Skeletal muscle cell (primary cell): Measurements from ENCODE around the gene EEF1A1.
"Not testable (repeated sequence)": the region's sequence is repeated elsewhere in the genome, so short reads cannot be mapped to it uniquely, and the experiment has no call there.

Experiments
- DNase-seq: peaks from one replicate; pipeline ENCODE4 v3.0.0-alpha.2; 2010; ENCODE audit warnings: low read depth
- H3K4me3 ChIP-seq: 2 replicates; pipeline ENCODE4 v1.5.1; 2011; ENCODE audit warnings: low read depth, mild to moderate bottlenecking, control low read depth, low read length, moderate library complexity

Gene EEF1A1

DNA sequence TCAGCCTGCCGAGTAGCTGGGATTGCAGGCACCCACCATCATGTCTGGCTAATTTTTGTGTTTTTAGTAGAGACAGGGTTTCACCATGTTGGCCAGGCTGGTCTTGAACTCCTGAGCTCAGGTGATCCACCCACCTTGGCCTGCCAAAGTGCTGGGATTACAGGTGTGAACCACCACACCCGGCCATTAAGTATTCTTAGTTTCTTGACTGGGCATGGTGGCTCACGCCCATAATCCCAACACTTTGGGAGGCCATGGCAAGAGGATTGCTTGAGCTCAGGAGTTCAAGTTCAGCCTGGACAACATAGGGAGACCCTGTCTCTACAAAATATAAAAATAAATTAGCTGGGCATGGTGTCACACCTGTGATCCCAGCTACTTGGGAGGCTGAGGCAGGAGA is 21.6 kb upstream of the EEF1A1 start:
- DNase-seq, H3K4me3 ChIP-seq: not testable (repeated sequence)

DNA sequence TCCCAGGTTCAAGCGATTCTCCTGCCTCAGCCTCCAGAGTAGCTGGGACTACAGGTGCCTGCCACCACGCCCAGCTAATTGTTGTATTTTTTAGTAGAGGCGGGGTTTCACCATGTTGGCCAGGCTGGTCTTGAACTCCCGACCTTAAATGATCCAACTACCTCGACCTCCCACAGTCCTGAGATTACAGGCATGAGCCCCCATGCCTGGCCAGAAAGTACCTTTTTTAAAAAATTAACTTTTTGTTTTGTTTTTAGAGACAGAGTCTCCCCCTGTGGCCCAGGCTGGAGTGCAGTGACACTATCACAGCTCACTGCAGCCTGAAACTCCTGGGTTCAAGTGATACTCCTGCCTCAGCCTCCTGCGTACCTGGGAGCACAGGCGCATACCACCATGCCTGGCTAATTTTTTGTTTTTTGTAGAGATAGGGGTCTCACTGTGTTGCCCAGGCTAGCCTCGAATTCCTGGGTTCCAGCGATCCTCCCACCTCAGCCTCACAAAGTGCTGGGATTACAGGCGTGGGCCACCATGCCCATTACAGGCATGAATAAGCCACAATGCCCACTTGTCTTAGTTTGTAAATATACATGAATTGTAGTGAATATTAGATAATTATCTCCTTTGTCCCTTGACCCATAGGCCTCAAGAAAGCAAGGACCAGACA is 17.4 kb upstream of the EEF1A1 start:
- no peak for DNase-seq

DNA sequence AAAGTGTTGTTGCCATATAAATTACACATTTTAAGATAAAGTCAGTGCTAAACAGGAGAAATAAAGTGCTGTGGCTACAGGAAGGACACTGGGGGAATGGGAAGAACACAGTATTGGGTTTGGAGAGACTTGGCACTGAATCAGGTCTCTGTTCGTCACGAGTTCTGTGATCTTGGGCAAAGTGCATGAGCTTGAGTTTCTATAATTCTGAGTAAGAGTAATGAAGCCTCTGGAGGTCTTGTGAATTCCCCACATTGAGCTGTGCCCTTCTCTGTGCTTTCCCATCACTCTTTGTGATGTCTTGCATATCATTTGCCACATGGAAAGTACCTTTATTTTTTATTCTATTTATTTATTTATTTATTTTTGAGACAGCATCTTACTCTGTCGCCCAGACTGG is 16.8 kb upstream of the EEF1A1 start:
- no peak overlapping the region for H3K4me3 ChIP-seq
- DNase-seq, result no peak

More for the DNA sequence above, 17.4 kb upstream of the EEF1A1 start:
- no peak overlapping the region for H3K4me3 ChIP-seq

DNA sequence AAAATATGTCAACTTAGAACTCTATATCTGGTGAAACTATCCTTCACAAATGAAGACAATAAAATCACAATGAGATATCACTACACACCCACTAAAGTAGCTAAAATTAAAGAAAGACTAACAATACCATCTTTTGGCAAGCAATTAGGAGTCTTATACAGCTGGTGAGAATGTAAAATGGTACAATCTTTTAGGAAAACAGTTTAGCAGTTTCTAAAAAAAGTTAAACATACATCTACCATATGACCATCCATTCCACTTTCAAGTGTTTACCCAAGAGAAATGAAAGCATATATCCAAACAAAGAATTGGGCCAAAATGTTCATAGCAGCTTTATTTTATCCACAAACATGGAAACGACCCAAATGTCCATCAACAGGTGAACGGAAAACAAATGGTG is 13.8 kb upstream of the EEF1A1 start:
- DNase-seq, result no peak
- no peak overlapping the region for H3K4me3 ChIP-seq

DNA sequence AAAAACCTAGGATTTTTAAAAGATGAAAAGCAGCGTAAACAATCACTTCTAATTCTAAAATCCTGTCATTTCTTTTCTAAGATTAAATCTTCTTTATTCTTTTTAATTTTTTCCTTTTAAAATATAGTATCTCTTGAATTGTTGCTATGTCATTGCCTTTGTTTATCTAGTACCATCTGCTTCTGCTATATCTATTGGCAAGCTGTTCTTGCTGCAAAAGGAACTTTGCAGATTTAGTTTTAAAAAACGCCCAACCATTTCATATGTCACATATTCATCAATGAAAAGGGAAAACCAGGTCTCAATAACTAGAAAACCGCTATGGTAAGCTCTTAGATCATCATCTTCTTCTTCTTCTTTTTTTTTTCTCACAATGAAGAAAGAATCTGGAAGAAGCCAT is 11.5 kb upstream of the EEF1A1 start:
- no peak overlapping the region for H3K4me3 ChIP-seq
- no peak for DNase-seq

DNA sequence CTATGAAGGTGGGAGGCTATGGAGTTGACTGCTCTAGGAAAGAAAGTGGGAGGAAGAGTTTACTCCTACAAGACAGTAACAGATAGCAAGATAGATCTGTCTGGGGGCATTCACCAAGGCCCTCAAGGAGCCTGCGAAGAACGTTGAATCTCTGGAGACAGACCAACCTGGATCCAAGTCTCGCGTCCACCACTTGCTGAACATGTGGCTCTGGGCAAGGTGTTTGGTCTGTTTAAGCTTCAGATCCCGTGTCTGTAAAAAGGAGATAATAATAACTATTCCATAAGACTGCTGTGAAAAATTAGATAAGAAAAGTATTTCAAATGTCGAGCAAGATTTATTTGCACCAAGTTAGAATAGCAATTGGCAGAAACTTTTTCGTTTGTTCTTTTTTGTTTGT is 8.1 kb upstream of the EEF1A1 start:
- H3K4me3 ChIP-seq, result no peak overlapping the region
- no peak for DNase-seq

DNA sequence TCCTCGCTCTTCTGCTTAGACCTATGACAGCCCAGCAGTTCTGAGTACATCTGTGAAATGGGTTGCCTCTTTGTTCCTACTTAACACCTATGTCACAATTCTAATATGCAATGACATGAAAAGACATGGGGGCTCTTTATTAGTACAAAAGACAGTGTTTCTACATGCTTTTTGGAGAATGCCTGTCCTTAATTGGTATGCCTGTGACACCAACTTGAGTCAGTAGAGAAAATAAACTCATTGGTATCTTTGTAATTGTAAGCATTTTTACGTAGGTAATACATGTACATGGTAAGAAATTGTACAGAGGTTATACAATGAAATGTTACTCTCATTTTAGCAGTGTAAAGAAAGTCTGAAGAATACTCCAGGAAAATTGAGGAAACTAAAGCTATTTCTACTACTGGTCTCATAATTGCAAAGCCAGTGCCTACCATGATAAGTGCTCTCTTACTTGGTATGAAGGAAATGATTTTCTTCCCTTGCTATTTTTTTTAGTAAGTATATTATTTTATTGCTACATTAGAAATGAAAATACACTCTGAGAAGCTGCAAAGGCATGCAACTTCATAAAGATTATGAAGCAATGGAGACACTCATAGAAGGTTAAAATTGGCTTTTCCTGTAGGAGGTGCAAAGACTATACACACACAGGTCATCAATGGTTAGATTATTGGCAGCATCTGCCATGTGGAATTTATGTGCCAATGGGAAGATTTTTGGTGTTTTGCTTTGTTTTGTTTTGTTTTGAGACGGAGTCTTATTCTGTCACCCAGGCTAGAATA is 4.9 kb upstream of the EEF1A1 start:
- no peak overlapping the region for H3K4me3 ChIP-seq
- no peak for DNase-seq

DNA sequence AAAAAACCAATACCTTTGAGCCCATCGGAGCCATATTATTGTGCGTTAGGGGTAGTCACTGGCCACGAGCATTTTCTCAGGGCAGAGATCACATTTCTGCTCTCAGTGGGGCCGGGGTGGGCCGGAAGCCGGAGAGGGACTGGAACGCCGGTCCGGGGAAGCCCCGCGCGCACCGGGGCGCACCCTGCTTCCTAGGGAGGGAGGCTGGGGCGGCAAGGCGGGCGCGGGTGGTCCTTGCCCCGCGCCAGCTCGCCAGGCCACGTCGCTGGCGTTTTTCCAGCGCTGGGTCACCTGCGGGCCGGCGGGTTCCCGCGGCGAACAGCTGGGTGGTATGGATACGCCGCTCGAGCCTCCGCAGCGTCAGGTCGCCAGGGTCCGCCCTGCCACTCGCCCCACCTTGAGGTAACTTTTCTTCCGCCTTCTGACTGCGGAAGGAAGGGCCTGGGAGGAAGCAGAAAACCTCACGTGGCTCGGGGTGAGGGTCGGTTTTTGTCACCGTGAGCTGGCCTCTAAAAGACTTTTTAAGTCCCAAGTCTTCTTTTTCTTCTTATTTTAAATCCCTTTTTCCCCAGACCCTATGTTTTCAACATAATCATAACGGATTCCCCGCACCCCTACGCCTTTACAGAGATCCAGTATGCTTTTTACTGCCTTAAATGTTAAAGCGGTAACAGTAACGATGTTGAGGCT is 2.7 kb upstream of the EEF1A1 start:
- no peak for DNase-seq
- H3K4me3 ChIP-seq, result peak overlapping the region; percentile 51

DNA sequence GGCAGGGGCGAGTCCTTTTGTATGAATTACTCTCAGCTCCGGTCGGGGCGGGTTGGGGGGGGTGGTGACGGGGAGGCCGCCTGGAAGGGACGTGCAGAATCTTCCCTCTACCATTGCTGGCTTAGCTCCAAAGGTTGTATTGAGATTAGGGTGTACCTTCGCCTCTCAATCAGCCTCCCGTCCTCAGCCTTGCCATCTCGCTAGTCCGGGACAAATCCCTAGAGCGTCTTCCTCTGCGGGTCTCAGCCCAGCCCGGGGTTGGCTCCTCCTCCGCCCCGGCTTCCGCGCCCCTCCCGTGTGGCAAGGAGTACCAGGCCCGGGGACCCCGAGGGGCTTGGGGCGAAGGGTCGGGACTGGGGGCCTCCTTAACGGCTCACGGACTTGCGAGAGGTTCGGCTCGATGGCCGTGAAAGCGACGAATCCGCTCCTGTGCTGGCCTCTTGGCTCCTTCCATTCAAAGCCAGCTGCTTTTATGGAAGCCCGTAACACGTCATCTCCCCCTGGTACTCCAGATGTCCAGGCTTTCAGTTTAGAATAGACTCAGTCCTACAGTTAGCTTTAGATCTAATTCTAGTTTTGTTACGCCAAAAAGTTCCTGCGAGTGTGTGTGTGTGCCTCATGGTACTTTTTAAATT is 636 bp upstream of the EEF1A1 start:
- H3K4me3 ChIP-seq, result peak overlapping the region; percentile 94
- peak; percentile 67 for DNase-seq

DNA sequence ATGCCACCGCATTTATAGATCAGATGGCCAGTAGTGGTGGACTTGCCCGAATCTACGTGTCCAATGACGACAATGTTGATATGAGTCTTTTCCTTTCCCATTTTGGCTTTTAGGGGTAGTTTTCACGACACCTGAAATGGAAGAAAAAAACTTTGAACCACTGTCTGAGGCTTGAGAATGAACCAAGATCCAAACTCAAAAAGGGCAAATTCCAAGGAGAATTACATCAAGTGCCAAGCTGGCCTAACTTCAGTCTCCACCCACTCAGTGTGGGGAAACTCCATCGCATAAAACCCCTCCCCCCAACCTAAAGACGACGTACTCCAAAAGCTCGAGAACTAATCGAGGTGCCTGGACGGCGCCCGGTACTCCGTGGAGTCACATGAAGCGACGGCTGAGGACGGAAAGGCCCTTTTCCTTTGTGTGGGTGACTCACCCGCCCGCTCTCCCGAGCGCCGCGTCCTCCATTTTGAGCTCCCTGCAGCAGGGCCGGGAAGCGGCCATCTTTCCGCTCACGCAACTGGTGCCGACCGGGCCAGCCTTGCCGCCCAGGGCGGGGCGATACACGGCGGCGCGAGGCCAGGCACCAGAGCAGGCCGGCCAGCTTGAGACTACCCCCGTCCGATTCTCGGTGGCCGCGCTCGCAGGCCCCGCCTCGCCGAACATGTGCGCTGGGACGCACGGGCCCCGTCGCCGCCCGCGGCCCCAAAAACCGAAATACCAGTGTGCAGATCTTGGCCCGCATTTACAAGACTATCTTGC is 725 bp downstream of the EEF1A1 start:
- H3K4me3 ChIP-seq, result peak overlapping the region; percentile 94
- DNase-seq, result no peak

DNA sequence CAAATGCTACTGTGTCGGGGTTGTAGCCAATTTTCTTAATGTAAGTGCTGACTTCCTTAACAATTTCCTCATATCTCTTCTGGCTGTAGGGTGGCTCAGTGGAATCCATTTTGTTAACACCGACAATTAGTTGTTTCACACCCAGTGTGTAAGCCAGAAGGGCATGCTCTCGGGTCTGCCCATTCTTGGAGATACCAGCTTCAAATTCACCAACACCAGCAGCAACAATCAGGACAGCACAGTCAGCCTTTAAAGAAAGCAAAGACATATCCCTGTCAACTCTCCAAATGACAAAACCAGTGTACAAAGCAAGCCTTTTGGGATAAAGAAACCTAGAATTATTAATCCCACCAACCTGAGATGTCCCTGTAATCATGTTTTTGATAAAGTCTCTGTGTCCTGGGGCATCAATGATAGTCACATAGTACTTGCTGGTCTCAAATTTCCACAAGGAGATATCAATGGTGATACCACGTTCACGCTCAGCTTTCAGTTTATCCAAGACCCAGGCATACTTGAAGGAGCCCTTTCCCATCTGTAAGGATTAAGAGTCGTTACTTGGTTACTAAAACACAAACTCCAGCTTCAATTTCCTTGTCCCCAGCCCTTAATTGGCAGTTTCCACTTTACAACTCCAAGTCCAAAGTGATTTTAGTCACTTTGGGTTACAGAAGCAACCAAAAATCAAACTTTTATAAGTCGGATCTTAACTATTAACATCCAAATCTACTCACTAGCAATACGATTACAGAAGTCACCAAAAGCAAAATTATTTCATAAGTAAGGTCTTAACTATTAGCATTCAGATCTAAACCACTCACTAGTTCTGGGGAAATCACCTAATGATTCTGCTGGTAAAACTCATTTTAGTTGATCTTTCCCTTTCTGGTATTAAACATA is 1.6 kb downstream of the EEF1A1 start:
- H3K4me3 ChIP-seq, result peak overlapping the region; percentile 94
- not testable (repeated sequence) for DNase-seq

DNA sequence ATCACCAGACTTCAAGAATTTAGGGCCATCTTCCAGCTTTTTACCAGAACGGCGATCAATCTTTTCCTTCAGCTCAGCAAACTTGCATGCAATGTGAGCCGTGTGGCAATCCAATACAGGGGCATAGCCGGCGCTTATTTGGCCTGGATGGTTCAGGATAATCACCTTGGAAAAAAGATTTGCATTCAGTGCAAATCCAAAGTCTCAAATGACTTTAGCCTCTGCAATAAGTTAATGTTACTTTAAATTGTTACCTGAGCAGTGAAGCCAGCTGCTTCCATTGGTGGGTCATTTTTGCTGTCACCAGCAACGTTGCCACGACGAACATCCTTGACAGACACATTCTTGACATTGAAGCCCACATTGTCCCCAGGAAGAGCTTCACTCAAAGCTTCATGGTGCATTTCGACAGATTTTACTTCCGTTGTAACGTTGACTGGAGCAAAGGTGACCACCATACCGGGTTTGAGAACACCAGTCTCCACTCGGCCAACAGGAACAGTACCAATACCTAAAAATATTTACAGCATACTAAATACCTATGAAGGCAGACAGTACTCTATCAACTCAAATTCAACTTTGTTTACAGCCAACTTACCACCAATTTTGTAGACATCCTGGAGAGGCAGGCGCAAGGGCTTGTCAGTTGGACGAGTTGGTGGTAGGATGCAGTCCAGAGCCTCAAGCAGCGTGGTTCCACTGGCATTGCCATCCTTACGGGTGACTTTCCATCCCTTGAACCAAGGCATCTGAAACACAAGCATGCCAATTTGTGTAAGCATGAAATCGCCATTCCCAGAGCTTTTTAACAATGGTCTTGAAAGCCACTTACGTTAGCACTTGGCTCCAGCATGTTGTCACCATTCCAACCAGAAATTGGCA is 2.5 kb downstream of the EEF1A1 start:
- H3K4me3 ChIP-seq, result peak overlapping the region; percentile 94

DNA sequence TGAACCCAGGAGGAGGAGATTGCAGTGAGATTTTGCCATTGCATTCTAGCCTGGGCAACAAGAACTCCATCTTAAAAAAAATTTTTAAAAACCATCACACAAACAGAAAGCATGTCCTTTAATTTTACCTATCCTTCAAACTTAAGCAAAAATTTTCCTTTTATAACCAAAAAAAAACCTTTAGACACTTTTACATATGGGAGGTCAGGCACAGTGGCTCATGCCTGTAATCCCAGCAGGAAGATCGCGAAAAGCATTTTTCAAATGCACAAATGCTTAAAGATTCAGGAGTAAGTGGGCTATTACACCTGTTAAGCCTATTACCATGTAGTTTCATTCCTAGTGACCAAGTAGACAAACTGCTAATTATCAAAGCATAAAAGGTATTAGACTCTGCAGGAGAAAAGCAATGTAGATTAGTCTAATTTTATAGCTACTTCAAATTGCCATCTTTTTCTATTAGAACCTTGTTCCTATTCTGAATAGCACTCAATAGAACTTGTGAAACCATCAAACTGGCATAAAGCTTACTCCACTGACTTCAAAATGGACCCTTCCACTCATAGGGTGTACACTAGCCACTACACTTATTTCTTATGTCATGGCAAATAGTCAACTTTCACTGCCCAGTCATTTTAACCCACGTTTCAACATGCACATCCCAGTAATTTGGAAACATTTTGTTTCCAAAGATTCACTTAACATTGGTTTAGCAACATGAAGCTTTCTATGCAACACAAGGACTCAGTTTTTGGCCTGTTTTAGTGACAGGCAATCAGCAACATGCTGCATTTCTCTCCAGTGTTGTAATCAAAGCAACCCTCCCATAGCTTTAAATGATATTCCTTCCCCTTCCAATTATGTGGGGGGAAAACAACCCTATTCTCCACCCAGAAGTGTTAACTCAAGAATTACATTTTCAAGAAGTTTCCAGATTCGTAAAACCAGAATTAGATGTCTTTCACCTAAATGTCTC is 4.0 kb downstream of the EEF1A1 start:
- no peak for DNase-seq
- H3K4me3 ChIP-seq, result peak overlapping the region; percentile 6

More for the DNA sequence above, 2.5 kb downstream of the EEF1A1 start:
- not testable (repeated sequence) for DNase-seq

DNA sequence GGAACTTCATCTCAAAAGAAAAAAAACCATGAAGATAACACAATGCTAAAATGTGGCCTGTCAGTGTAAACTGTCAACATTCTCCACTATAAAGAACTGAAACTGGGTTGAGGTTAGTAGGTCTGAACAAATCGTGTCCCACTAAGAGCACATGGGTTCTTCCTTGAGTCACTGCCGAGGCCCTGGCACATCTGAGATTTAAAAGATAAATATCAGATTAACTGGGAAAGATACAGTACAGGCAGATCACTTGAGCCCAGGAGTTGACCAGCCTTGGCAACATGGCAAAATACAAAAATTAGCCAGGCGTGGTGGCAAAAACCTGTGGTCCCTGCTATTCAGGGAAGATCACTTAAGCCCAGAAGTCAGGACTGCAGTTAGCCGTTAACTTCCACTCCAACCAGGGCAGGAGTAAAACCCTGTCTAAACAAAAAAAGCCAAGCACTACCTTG is 5.6 kb downstream of the EEF1A1 start:
- DNase-seq, result no peak
- no peak overlapping the region for H3K4me3 ChIP-seq

DNA sequence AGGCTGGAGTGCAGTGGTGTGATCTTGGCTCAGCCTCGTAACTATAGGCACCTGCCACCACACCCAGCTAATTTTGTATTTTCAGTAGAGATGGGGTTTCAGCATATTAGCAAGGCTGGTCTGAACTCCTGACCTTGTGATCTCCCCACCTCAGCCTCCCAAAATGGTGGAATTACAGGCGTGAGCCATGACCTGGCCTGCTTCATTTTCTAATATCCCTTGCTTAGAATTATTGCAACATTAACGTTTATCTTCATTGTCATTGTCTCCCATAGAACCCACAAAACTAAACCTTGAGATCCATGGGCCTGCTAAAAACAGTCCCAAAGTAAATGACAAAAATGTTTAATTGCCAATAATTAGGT is 6.1 kb downstream of the EEF1A1 start:
- H3K4me3 ChIP-seq, result no peak overlapping the region
- no peak for DNase-seq

DNA sequence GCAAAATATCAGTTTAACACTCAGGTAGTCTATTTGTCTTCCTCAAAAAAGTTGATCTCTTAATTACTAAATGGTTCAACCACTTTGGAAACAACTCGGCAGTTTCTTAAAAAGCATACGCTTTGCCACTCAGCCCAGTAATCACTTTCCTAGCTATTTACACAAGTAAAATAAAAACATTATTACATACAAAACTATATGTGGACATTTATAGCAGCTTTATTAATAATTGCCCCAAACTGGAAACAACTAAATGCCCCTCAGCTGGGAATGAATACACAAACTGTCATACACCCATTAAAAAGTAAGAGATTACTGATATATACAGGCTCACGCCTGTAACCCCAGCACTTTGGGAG is 7.4 kb downstream of the EEF1A1 start:
- no peak for DNase-seq

More for the DNA sequence above, 7.4 kb downstream of the EEF1A1 start:
- H3K4me3 ChIP-seq, result no peak overlapping the region
